ENCODE data around the gene TOPAZ1. TPM values are rescaled to one million over a fixed set of nuclear protein-coding genes. Genes with fewer than 3 reads are reported as not detected.

Gene TOPAZ1
- total and polyA plus RNA-seq, 9 of the 15 experiments (the other 6 are each of a cell fraction or from before 2014, with no cell fraction given), result 0.01 TPM; not detected in 8

DNA sequence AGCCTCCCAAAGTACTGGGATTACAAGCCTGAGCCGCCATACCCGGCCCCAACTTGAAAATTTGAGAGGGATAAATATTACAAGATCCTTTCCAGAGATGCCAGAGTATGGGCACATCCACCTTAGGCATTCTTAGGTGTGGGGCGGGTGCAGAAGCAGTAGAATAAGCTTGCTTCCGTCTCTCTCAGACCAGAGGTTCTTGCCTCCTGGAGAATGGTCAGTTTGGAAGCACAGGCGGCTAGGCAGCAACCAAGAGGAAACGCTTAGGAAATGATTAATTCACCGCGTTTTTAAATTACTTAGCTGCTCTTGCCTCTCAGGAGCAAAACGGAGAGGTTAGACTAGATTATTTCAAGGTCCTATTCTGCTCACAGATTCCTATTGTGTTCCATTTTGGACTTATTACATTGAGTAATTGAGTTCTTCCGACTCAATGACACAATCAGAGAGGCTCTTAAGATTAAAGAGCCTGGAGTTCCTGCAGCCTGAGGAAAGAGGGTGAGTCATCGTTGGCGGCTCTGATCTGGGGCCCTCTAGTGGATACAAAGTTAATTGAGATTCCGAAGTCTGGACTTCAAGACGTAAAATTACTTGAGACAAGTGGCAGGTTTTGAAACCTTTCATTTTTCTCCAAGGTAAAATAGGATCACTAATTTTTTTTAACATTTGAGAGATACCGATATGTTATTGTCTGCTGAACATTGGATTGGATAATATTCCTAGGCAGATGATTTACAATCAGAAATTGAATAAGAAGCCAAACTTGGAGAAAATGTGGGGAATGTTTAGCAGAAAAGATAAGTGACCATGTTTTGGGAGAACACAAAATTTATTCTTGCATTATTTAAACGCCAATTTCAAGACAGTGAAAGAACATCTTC is 5.8 kb upstream of the TOPAZ1 start (continued):
- TF ChIP-seq, protein P1, sequence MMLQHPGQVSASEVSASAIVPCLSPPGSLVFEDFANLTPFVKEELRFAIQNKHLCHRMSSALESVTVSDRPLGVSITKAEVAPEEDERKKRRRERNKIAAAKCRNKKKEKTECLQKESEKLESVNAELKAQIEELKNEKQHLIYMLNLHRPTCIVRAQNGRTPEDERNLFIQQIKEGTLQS (IDR thresholded peaks at IDR 0.05), result peak; percentile 100
- TF ChIP-seq, protein P1 (CRISPR knock-in tag; conservative IDR thresholded peaks at IDR 0.05), result peak; percentile 99
- TF ChIP-seq ARID2 (IDR thresholded peaks at IDR 0.05) (0 out of 2 replicates have a peak, but pooled peaks have one; percentile 17), MTF1 (CRISPR knock-in tag; IDR thresholded peaks at IDR 0.05; ENCODE audit: borderline replicate concordance) (no peak), SOX6 (IDR thresholded peaks at IDR 0.05) (0 out of 2 replicates have a peak, but pooled peaks have one; percentile 16), C11orf30 (IDR thresholded peaks at IDR 0.05; ENCODE audit: low read depth) (peak; percentile 59), HDAC3 (IDR thresholded peaks at IDR 0.05; ENCODE audit: borderline replicate concordance, partially characterized antibody) (peak; percentile 42), CTCF (IDR thresholded peaks at IDR 0.05 in 2 of 3, conservative IDR thresholded peaks at IDR 0.05 in 1 of 3; ENCODE audit: insufficient read depth in 2 of 3, low read depth in 1 of 3, low read length in 3 of 3) (peak; percentile 73 to 91 (median 89)), ZNF3 (CRISPR knock-in tag; IDR thresholded peaks at IDR 0.05) (no peak), ADNP (tag; IDR thresholded peaks at IDR 0.05) (no peak), POLR2A (conservative IDR thresholded peaks at IDR 0.05) (0 out of 2 replicates have a peak, but pooled peaks have one; percentile 12), ZNF444 (CRISPR knock-in tag; IDR thresholded peaks at IDR 0.05) (no peak), CCNT2 (IDR thresholded peaks at IDR 0.05; ENCODE audit: borderline replicate concordance, extremely low read depth, insufficient read length, low read depth, low read length) (no peak), PTTG1 (tag; IDR thresholded peaks at IDR 0.05; ENCODE audit: low read depth) (no peak), CHD1 (IDR thresholded peaks at IDR 0.05; ENCODE audit: low read length) (no peak), ASH1L (IDR thresholded peaks at IDR 0.05; ENCODE audit: borderline replicate concordance, low read depth, partially characterized antibody) (peak; percentile 33), MCM2 (IDR thresholded peaks at IDR 0.05; ENCODE audit: low read depth) (no peak), ZNF121 (CRISPR knock-in tag; conservative IDR thresholded peaks at IDR 0.05) (no peak), ZNF282 (CRISPR knock-in tag; IDR thresholded peaks at IDR 0.05) (no peak), RBM25 (IDR thresholded peaks at IDR 0.05; ENCODE audit: low read depth, low read length, severe bottlenecking) (no peak)
- TF ChIP-seq, protein P2, sequence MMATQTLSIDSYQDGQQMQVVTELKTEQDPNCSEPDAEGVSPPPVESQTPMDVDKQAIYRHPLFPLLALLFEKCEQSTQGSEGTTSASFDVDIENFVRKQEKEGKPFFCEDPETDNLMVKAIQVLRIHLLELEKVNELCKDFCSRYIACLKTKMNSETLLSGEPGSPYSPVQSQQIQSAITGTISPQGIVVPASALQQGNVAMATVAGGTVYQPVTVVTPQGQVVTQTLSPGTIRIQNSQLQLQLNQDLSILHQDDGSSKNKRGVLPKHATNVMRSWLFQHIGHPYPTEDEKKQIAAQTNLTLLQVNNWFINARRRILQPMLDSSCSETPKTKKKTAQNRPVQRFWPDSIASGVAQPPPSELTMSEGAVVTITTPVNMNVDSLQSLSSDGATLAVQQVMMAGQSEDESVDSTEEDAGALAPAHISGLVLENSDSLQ (IDR thresholded peaks at IDR 0.05), result peak; percentile 13
- TF ChIP-seq, protein P3, sequence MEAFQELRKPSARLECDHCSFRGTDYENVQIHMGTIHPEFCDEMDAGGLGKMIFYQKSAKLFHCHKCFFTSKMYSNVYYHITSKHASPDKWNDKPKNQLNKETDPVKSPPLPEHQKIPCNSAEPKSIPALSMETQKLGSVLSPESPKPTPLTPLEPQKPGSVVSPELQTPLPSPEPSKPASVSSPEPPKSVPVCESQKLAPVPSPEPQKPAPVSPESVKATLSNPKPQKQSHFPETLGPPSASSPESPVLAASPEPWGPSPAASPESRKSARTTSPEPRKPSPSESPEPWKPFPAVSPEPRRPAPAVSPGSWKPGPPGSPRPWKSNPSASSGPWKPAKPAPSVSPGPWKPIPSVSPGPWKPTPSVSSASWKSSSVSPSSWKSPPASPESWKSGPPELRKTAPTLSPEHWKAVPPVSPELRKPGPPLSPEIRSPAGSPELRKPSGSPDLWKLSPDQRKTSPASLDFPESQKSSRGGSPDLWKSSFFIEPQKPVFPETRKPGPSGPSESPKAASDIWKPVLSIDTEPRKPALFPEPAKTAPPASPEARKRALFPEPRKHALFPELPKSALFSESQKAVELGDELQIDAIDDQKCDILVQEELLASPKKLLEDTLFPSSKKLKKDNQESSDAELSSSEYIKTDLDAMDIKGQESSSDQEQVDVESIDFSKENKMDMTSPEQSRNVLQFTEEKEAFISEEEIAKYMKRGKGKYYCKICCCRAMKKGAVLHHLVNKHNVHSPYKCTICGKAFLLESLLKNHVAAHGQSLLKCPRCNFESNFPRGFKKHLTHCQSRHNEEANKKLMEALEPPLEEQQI (IDR thresholded peaks at IDR 0.05), result peak; percentile 36; the same call in 1 of the 2 replicates

Measured in K562 (cell line).